NB4 (cell line): Measurements from ENCODE around the gene BHLHE23.

Experiments used
- CTCF ChIP-seq: IDR thresholded peaks from one replicate; pipeline ENCODE4 v1.5.1; 2012; ENCODE audit warnings: low read depth, low read length
- MAX ChIP-seq: IDR thresholded peaks from 2 replicates; pipeline ENCODE4 v1.6.1; 2011; ENCODE audit warnings: low read depth, low read length

- no peak for TF ChIP-seq CTCF
- TF ChIP-seq MAX: no peak
Measured at GRCh38 chr20:63016514-63017075, 9.8 kb upstream of the BHLHE23 start.
